DND-41 (cell line): Measurements from ENCODE around the gene VWF.

ENCODE experiments used
- CTCF ChIP-seq: IDR thresholded peaks from 2 replicates; pipeline ENCODE4 v1.5.1; 2012; ENCODE audit warnings: borderline replicate concordance, low read length, moderate library complexity, mild to moderate bottlenecking; ENCODE audit not compliant: poor library complexity, severe bottlenecking; ENCODE audit errors: extremely low read depth
- EZH2 ChIP-seq: IDR thresholded peaks from 3 replicates; pipeline ENCODE4 v1.6.1; 2012; ENCODE audit warnings: borderline replicate concordance, low read depth, mild to moderate bottlenecking, moderate library complexity, low read length, inconsistent platforms; ENCODE audit not compliant: severe bottlenecking

DNA sequence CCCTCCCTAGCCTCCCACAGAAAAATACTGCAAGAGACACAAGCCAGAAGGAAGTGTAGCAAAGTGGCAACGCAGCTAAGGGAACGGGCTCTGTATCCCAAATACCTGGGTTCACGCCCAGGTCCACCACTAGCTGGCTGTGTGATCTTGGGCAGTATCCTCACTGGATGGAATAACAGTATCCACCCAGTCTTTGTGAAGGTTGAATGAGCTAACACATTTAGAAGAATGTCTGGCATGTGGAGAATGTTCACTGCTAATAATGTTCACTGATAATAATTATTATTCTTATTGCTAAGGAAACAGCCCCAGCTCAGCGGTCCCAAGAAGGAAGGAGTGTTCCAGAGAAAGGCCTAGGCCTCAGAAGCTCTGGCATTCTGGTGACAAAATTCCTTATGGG, 70.9 kb downstream of the VWF start:
- no peak for TF ChIP-seq CTCF
- TF ChIP-seq EZH2, result no peak
